Coronary artery (tissue), 2 donors: ENCODE results near the gene ATAD1.
"Not testable (repeated sequence)": the region's sequence is repeated elsewhere in the genome, so short reads cannot be mapped to it uniquely, and the experiment has no call there.

Source experiments
- DNase-seq: peaks from one replicate; pipeline ENCODE4 v3.0.0-alpha.2; 2017; ENCODE audit warnings: low spot score
- H3K27ac ChIP-seq, 2 donors: fragments of 200-600 bp; sonication (generic); one replicate each; pipeline ENCODE4 v1.5.1; 2016 to 2019
- H3K4me3 ChIP-seq: fragments of 200-600 bp; sonication (generic); 2 replicates; pipeline ENCODE4 v1.5.1; 2016; ENCODE audit warnings: mild to moderate bottlenecking, moderate library complexity
- TF ChIP-seq, protein P1 (sequence below): fragments of 200-600 bp; sonication (generic); IDR thresholded peaks from one replicate; pipeline ENCODE4 v1.5.1; 2019; ENCODE audit warnings: antibody characterized with exemption

Gene ATAD1, protein sequence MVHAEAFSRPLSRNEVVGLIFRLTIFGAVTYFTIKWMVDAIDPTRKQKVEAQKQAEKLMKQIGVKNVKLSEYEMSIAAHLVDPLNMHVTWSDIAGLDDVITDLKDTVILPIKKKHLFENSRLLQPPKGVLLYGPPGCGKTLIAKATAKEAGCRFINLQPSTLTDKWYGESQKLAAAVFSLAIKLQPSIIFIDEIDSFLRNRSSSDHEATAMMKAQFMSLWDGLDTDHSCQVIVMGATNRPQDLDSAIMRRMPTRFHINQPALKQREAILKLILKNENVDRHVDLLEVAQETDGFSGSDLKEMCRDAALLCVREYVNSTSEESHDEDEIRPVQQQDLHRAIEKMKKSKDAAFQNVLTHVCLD

DNA sequence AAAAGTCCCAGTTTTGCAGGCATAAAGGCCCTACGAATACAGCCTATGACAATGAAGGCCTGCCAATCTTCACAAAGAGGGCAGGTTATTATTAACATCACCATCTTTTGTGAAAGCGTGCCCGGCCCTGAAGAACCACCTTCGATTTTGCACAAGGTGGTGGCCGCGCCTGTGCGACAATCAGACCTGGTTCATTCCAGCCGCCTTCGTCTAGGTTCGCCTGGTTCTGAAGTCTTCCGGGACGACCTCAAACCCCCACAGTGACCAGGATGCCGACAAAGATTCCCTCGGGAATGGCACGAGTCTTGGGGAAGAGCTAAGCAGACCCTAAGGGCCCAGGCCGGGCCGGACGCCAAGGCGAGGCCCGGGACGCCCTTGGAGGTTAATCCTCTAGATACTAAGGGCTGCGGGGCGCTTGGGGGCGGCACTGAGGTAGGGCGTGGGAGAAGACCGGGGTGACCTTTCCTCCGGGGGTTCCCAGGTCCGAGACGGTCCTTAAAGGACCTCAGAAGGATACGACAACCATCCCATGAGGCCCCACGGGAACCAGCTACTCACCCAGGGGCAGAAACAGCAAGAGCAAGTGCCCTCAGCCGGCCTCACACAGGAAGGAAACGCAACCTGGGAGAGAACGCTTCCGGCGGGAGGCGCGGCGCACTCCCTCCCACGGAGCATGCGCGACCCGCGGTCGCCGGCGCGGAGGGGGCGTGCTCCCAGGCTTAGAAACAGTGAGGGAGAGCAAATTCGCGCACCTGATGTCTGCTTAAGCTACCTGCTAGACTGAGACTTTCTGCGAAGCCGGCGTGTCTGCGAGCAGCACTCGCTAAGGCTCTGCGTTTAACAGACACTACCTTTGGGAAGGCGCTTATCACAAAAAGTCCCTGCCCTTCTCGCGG, at the start of gene ATAD1:
TSS of gene ATAD1 (minus strand) at position 618 of the 896 bp plus-strand sequence. CDS start 3,627 bp downstream, outside the sequence.
- DNase-seq, result peak; percentile 84
- H3K27ac ChIP-seq, result peak within 1 kb of the TSS; percentile 69 to 80
- H3K4me3 ChIP-seq, result peak within 1 kb of the TSS; percentile 85
- TF ChIP-seq, protein P1, sequence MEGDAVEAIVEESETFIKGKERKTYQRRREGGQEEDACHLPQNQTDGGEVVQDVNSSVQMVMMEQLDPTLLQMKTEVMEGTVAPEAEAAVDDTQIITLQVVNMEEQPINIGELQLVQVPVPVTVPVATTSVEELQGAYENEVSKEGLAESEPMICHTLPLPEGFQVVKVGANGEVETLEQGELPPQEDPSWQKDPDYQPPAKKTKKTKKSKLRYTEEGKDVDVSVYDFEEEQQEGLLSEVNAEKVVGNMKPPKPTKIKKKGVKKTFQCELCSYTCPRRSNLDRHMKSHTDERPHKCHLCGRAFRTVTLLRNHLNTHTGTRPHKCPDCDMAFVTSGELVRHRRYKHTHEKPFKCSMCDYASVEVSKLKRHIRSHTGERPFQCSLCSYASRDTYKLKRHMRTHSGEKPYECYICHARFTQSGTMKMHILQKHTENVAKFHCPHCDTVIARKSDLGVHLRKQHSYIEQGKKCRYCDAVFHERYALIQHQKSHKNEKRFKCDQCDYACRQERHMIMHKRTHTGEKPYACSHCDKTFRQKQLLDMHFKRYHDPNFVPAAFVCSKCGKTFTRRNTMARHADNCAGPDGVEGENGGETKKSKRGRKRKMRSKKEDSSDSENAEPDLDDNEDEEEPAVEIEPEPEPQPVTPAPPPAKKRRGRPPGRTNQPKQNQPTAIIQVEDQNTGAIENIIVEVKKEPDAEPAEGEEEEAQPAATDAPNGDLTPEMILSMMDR, result no peak

DNA sequence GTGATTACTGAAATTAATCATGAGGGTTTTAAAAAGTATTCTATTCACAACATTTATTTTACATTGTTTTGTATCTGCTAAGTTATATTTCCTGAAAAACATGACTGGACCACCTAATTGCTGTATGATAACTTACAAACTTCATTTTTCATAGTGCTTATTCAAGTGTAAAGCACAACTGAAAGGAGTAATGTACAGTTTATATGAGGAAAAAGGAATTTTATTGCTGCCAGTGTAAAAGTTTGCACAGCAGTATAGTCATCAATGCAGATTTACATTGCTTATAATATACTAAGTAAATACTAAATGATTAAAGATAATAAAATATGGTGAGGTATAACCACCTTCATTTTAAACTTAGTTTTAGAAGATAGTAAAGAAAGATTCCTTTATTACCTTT, 49.4 kb upstream of the ATAD1 start:
- H3K27ac ChIP-seq, result peak overlapping the region; percentile 97 to 98
- TF ChIP-seq, protein P1, result no peak

DNA sequence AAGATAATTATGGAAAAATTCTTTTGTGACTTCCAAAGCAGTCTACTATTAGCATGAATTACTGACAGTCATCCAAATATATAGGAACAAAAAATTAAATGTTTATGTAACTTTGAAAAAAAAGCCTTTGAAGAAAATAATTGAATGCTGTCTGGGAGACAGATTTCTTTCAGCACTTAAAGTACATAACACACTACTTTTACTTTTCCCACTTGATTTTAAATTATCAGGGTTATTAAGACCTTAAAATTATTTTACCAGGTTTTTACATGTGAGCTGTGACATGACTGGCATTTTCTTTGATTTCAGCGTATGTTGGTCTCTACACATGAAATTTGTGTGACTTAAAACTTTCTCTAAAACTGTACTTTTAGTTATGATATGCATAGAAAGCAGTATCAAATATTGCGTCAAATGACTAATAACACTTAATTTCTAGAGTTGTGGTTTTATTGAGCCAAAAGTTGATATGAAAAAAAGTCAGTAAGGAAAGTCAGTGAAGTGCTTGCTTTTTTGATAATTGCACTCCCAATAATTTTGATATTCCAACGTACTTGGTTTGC, 48.5 kb upstream of the ATAD1 start:
- TF ChIP-seq, protein P1, result no peak
- Histone ChIP-seq H3K27ac (peak overlapping the region; percentile 97 to 98), H3K4me3 (peak overlapping the region; percentile 92)
- DNase-seq, result no peak

More for the DNA sequence above, 49.4 kb upstream of the ATAD1 start:
- peak overlapping the region; percentile 92 for H3K4me3 ChIP-seq
- DNase-seq, result no peak

DNA sequence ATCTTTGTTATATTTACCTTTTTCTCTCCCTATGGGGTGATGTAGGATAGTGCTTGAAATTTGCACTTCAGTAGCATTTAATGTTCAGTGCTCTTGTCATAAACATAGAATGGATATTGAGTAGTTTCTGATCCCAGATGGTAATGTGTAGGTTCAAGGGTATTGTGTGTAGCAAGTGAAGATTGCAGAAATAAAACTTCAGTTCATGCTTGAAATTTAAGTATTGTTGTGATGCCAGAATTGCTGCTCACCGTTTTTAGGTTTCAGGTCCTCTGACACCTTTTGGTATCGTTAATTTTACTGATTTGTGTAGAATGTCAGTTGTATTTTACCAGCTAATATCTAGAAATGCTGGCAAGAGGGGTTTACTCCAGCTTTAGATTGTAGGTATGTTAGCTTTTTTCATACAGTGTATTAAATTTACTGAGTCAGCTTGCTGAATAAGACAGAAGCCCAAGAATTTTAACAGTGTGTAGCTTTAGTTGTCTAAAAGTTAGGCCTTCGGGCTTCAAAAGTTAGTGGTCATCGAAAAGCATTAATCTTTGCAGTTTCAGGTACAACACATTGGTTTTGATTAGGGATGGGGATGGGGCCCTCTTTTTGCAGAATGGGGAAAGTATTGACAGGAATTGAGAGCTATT, 47.3 kb upstream of the ATAD1 start:
- TF ChIP-seq, protein P1, result no peak
- no peak for DNase-seq
- Histone ChIP-seq H3K27ac (peak overlapping the region; percentile 97 to 98), H3K4me3 (peak overlapping the region; percentile 92)

DNA sequence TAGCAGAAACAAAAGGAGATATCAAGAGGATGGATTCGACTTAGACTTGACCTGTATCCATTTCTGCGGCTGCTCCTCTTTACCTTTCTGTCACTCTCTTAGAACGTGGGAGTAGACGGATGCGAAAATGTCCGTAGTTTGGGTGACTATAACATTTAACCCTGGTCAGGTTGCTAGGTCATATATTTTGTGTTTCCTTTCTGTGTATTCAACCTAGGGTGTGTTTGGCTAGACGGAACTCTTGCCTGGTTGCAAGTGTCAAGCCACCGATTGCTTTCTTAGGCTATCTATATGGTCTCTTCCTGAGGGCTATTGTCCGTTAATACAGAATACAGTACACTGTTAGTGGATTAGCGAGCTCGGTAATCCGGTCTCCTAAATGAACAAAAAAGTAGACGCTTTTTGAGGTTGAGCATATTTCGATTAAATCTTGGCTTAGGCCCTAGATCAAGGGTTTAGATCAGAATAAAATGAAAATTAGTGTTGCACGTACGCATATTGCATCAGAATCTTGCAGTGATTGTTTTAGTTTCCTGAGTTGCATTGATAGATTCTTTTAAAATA, 46.6 kb upstream of the ATAD1 start:
- no peak for DNase-seq
- TF ChIP-seq, protein P1, result no peak
- peak overlapping the region; percentile 92 for H3K4me3 ChIP-seq

DNA sequence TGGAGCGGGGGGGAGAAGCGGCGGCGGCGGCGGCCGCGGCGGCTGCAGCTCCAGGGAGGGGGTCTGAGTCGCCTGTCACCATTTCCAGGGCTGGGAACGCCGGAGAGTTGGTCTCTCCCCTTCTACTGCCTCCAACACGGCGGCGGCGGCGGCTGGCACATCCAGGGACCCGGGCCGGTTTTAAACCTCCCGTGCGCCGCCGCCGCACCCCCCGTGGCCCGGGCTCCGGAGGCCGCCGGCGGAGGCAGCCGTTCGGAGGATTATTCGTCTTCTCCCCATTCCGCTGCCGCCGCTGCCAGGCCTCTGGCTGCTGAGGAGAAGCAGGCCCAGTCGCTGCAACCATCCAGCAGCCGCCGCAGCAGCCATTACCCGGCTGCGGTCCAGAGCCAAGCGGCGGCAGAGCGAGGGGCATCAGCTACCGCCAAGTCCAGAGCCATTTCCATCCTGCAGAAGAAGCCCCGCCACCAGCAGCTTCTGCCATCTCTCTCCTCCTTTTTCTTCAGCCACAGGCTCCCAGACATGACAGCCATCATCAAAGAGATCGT, 46.0 kb upstream of the ATAD1 start:
- Histone ChIP-seq H3K27ac (peak overlapping the region; percentile 97 to 98), H3K4me3 (peak overlapping the region; percentile 92)
- DNase-seq, result not testable (repeated sequence)

More for the DNA sequence above, 46.6 kb upstream of the ATAD1 start:
- peak overlapping the region; percentile 97 to 98 for H3K27ac ChIP-seq
